SHP77 (cell line): ENCODE measurements around the gene STK25.
A peak's percentile ranks its signal among the peaks of the same experiment; 100 is the strongest.

Experiments
- DNase-seq, 2 experiments: peaks; one replicate each; lab custom pipeline; 2025; lab: John Stamatoyannopoulos, UW

STK25 gene

GRCh38 chr2:241508240-241509154, at the start of gene STK25:
Gene STK25, minus strand, starts transcription at chr2:241508584. Its CDS starts 549 bp downstream, at chr2:241508035.
- DNase-seq, result peak; percentile 95 to 97

- DNase-seq, result no peak
Observed at GRCh38 chr2:241556746-241557145, 48.4 kb upstream of the STK25 start.

GRCh38 chr2:241555711-241556110, 47.3 kb upstream of the STK25 start:
- no peak for DNase-seq

- DNase-seq, result no peak
Observed at GRCh38 chr2:241554610-241555322, 46.4 kb upstream of the STK25 start.

- no peak for DNase-seq
Observed at GRCh38 chr2:241553981-241554380, 45.6 kb upstream of the STK25 start.

- DNase-seq, result no peak
Observed at GRCh38 chr2:241553512-241553830, 45.1 kb upstream of the STK25 start.

- DNase-seq, result no peak
Observed at GRCh38 chr2:241551998-241552737, 43.8 kb upstream of the STK25 start.

- DNase-seq, result no peak
Observed at GRCh38 chr2:241551599-241551997, 43.2 kb upstream of the STK25 start.

- DNase-seq, result no peak
Observed at GRCh38 chr2:241550616-241551580, 42.5 kb upstream of the STK25 start.

- DNase-seq, result no peak
Observed at GRCh38 chr2:241548451-241548835, 40.1 kb upstream of the STK25 start.

GRCh38 chr2:241547781-241548450, 39.5 kb upstream of the STK25 start:
- no peak for DNase-seq

- no peak for DNase-seq
Observed at GRCh38 chr2:241546771-241547498, 38.6 kb upstream of the STK25 start.

- no peak for DNase-seq
Observed at GRCh38 chr2:241545523-241546473, 37.4 kb upstream of the STK25 start.

GRCh38 chr2:241545106-241545505, 36.7 kb upstream of the STK25 start:
- DNase-seq, result no peak

- DNase-seq, result no peak
Observed at GRCh38 chr2:241542278-241542605, 33.9 kb upstream of the STK25 start.

- no peak for DNase-seq
Observed at GRCh38 chr2:241541564-241542277, 33.3 kb upstream of the STK25 start.

- DNase-seq, result peak; percentile 45 to 62
Observed at GRCh38 chr2:241540771-241541561, 32.6 kb upstream of the STK25 start.

- DNase-seq, result no peak
Observed at GRCh38 chr2:241540401-241540770, 32.0 kb upstream of the STK25 start.
